T-cell (primary cell): ENCODE data around the gene SLC22A23. TPM values are rescaled to one million over a fixed set of nuclear protein-coding genes. Genes with fewer than 3 reads are reported as not detected.

ENCODE experiments used
- ATAC-seq, 4 experiments: fragments of 200-7000 bp in 3 of 4; fragments of 150-1000 bp in 1 of 4; cut with Tn5 transposase; replicated peaks in 1 of 4; 1 replicate in 3 of 4; 2 replicates in 1 of 4; pipeline ENCODE4 v1.10.0; 2021; ENCODE audit warnings: moderate library complexity in 3 of 4, mild to moderate bottlenecking in 2 of 4, moderate number of reproducible peaks in 1 of 4
- CTCF ChIA-PET, 2 donors: fragments of 300-600 bp; sonication (Branson Sonifier 250); formaldehyde crosslinking; loops; one replicate each; lab custom pipeline; 2022; ENCODE audit warnings: antibody characterized with exemption in 2 of 2; lab: Charles Lee
- POLR2A ChIA-PET, 2 donors: fragments of 300-600 bp; sonication (Branson Sonifier 250); formaldehyde crosslinking; loops; one replicate each; lab custom pipeline; 2022; ENCODE audit warnings: antibody characterized with exemption in 2 of 2; lab: Charles Lee
- DNase-seq, 35 experiments: peaks; one replicate each; pipeline versions ENCODE4 v3.0.0 to v3.0.0-alpha.2; 2013 to 2023
- H3K27ac ChIP-seq: one replicate; pipeline ENCODE4 v1.5.1; 2013; ENCODE audit warnings: low read length
- H3K27me3 ChIP-seq, 2 experiments: replicated peaks in 1 of 2; 1 replicate in 1 of 2; 2 replicates in 1 of 2; pipeline versions ENCODE4 v1.6.1 to v1.7.0; 2013; ENCODE audit warnings: low read length in 1 of 2, mixed read lengths in 1 of 2; ENCODE audit not compliant: control insufficient read depth in 2 of 2, insufficient read depth in 2 of 2; ENCODE audit errors: extremely low read depth in 1 of 2
- H3K36me3 ChIP-seq, 2 donors: 1 replicate in 1 of 2; 2 replicates in 1 of 2; pipeline versions ENCODE4 v1.6.1 to v1.7.0; 2013; ENCODE audit warnings: low read length in 1 of 2; ENCODE audit not compliant: control insufficient read depth in 2 of 2, insufficient read depth in 1 of 2; ENCODE audit errors: extremely low read depth in 1 of 2
- H3K4me1 ChIP-seq, 2 experiments: 1 replicate in 1 of 2; 2 replicates in 1 of 2; pipeline versions ENCODE4 v1.6.1 to v1.7.0; 2013; ENCODE audit warnings: low read length in 2 of 2, mixed read lengths in 1 of 2; ENCODE audit not compliant: insufficient read depth in 2 of 2, control insufficient read depth in 1 of 2; ENCODE audit errors: extremely low read depth in 1 of 2
- H3K4me3 ChIP-seq, 2 donors: 1 replicate in 1 of 2; 2 replicates in 1 of 2; pipeline versions ENCODE4 v1.5.1 to v1.7.0; 2013; ENCODE audit warnings: mild to moderate bottlenecking in 2 of 2, low read length in 1 of 2, moderate library complexity in 1 of 2; ENCODE audit not compliant: control insufficient read depth in 1 of 2; ENCODE audit errors: extremely low read depth in 1 of 2
- H3K9me3 ChIP-seq: 2 replicates; pipeline ENCODE4 v1.7.0; 2013
- H3K27ac Mint-ChIP-seq, 2 donors: one replicate each; pipeline ENCODE4 v1.8.0; 2020 to 2021; ENCODE audit warnings: mild to moderate bottlenecking in 2 of 2, mixed read lengths in 2 of 2
- H3K27me3 Mint-ChIP-seq, 2 donors: one replicate each; pipeline ENCODE4 v1.8.0; 2021 to 2022; ENCODE audit warnings: mixed read lengths in 2 of 2
- H3K36me3 Mint-ChIP-seq: one replicate; pipeline ENCODE4 v1.8.0; 2021; ENCODE audit warnings: mixed read lengths
- H3K4me1 Mint-ChIP-seq, 3 donors: one replicate each; pipeline ENCODE4 v1.8.0; 2020 to 2022; ENCODE audit warnings: mixed read lengths in 3 of 3, mild to moderate bottlenecking in 1 of 3
- H3K4me3 Mint-ChIP-seq, 3 donors: one replicate each; pipeline ENCODE4 v1.8.0; 2020 to 2022; ENCODE audit warnings: mild to moderate bottlenecking in 3 of 3, mixed read lengths in 3 of 3, moderate library complexity in 3 of 3
- H3K9me3 Mint-ChIP-seq, 3 donors: one replicate each; pipeline ENCODE4 v1.8.0; 2020 to 2022; ENCODE audit warnings: mixed read lengths in 3 of 3
- WGBS: methylation state at CpG from one replicate; pipeline ENCODE4 v1.1.5; 2013; ENCODE audit warnings: missing lambda C conversion rate; ENCODE audit not compliant: insufficient coverage; 5-methylcytosine and 5-hydroxymethylcytosine counted together
- total RNA-seq, 35 experiments: library from RNA in 6 of 35; stranded (reverse) in 6 of 35; fragments of 120-200 nt in 1 of 35; gene quantifications; one replicate each; pipeline versions ENCODE4 v1.2.1 to v1.2.4 and lab custom pipeline; 2013 to 2026

Gene SLC22A23
- total RNA-seq, 5 donors from 2014 or later (not counting 1 experiment from before 2014, with no cell fraction given), result 6.2 to 14.8 (median 12.1) TPM

DNA sequence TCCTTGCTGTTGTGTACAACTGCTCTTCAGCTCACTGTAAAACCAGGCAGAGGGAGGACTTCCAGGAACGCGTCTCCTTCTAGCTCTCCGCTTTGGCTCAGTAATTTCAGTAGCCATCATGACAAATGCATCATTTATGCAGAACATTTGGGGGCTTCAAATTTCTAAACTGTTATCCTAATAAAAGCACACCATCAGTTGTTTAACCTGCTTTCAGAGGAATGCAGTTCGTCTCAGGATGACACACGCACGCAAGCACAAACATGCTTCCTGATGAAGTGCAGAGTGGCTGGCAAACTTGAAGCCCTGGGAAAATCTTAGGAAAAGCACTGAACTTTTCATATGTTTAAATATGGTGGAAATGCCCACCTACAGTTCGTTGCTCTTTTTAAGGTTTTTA lies 24.4 kb downstream of the SLC22A23 start:
- no peaks in the 10 kb centered on the region for H3K27me3 Mint-ChIP-seq
- WGBS, result 100% methylated on average over 5 of the region's 7 CpGs
- H3K27ac Mint-ChIP-seq, result no peak overlapping the region
- CTCF ChIA-PET, result no interaction called here
- no peak for DNase-seq
- Histone ChIP-seq H3K27ac (no peak overlapping the region), H3K27me3 (peaks cover 0 to 13% of the 10 kb centered on the region in 2 experiments), H3K36me3 (no peaks in the 10 kb centered on the region), H3K4me1 (no peaks in the 10 kb centered on the region), H3K4me3 (no peak overlapping the region), H3K9me3 (no peaks in the 10 kb centered on the region)
- ATAC-seq, result no peak
- no peaks in the 10 kb centered on the region for H3K9me3 Mint-ChIP-seq
- H3K36me3 Mint-ChIP-seq, result no peaks in the 10 kb centered on the region
- H3K4me3 Mint-ChIP-seq, result no peak overlapping the region
- POLR2A ChIA-PET, result no interaction called here
- peaks cover 0 to 5% (median 0%) of the 10 kb centered on the region in 3 donors for H3K4me1 Mint-ChIP-seq

DNA sequence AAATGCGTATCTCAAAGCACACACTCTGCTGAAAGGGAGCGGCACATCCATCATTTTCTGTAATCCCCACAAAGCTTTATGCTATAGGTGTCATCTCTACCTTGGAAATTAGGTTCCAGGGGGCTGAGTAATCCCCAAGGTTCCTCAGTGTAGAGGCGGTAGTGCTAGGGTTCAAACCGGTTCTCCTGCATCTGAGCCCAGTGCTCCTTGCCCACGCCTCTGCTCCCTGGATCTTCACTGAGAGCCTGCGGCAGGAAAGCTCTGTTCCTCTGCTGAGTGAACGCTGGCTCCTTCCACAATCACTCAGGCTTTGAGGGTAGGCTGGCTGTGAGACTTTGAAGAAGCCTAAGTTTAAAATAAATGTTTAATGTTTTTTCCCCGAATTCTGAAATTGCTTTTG lies 24.9 kb downstream of the SLC22A23 start:
- WGBS, result 100% methylated on average over 2 of the region's 8 CpGs
- no peak for ATAC-seq

DNA sequence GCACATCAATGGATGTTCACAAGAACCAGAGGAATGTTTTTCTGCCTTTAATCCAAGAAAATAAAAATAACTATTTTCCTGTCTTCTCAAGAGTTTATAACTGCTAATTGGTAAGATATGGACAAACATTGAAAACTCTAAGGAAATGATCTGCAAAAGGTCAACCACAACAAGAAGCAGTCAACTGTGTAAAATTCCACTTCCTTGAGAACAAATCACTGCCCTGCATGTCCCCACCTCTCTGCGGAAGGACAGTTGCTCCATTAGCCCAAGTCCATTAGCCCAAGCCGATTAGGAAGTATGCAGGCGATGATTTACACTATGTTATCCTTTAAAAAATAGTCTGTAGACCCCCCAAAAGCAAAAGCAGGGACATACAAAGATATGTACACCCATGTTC lies 27.6 kb downstream of the SLC22A23 start:
- Mint-ChIP-seq H3K4me1 (peaks cover 0 to 6% (median 0%) of the 10 kb centered on the region in 3 donors), H3K27ac (no peak overlapping the region), H3K4me3 (no peak overlapping the region), H3K36me3 (no peaks in the 10 kb centered on the region), H3K9me3 (no peaks in the 10 kb centered on the region), H3K27me3 (no peaks in the 10 kb centered on the region)
- H3K27me3 ChIP-seq, result peaks cover 0 to 10% of the 10 kb centered on the region in 2 experiments
- WGBS, result 91% methylated on average over 3 of the region's 3 CpGs
- DNase-seq (no peak), ATAC-seq (no peak)
- H3K36me3 ChIP-seq, result no peaks in the 10 kb centered on the region
- no peak overlapping the region for H3K27ac ChIP-seq
- H3K9me3 ChIP-seq, result no peaks in the 10 kb centered on the region
- ChIA-PET POLR2A (no interaction called here), CTCF (no interaction called here)
- H3K4me1 ChIP-seq, result no peaks in the 10 kb centered on the region
- no peak overlapping the region for H3K4me3 ChIP-seq

More for the DNA sequence above, 24.9 kb downstream of the SLC22A23 start:
- Histone ChIP-seq H3K27ac (no peak overlapping the region), H3K9me3 (no peaks in the 10 kb centered on the region), H3K36me3 (no peaks in the 10 kb centered on the region), H3K4me3 (no peak overlapping the region), H3K4me1 (no peaks in the 10 kb centered on the region), H3K27me3 (peaks cover 0 to 14% of the 10 kb centered on the region in 2 experiments)
- no peak for DNase-seq
- no peak overlapping the region for H3K4me3 Mint-ChIP-seq
- CTCF ChIA-PET, result interaction anchor here in 1 of 2 donors (0.5 kb wide), 1 partner anchor 26 kb away, joined by 5 read pairs; no protein-coding TSS in a partner anchor
- no peaks in the 10 kb centered on the region for H3K9me3 Mint-ChIP-seq
- H3K36me3 Mint-ChIP-seq, result no peaks in the 10 kb centered on the region
- POLR2A ChIA-PET, result no interaction called here
- no peak overlapping the region for H3K27ac Mint-ChIP-seq
- peaks cover 0 to 5% (median 0%) of the 10 kb centered on the region in 3 donors for H3K4me1 Mint-ChIP-seq
- no peaks in the 10 kb centered on the region for H3K27me3 Mint-ChIP-seq

DNA sequence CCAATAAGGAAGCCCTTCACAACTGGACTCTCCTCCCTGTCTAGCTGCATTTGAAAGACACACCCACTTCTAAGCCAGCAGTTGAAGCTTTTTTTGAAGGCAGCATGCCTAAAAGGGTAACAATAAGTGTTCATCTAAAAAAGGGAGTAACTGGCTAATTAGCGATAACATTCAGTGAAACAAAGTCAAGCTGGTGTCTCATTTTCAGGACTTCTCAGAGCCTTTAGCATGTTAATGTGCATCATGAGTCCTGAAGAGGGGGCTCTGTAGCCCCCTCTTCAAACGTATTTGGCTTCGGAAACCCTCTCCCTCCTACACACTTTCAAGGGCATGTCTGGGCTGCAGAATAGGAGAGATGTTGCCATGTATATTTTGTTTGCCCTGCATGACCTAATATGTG lies 28.1 kb downstream of the SLC22A23 start:
- no peak overlapping the region for H3K4me3 ChIP-seq
- H3K36me3 ChIP-seq, result no peaks in the 10 kb centered on the region
- DNase-seq (no peak), ATAC-seq (no peak)
- H3K9me3 Mint-ChIP-seq, result no peaks in the 10 kb centered on the region
- H3K4me3 Mint-ChIP-seq, result no peak overlapping the region
- no peaks in the 10 kb centered on the region for H3K27me3 Mint-ChIP-seq
- H3K27me3 ChIP-seq, result peaks cover 0 to 10% of the 10 kb centered on the region in 2 experiments
- H3K4me1 ChIP-seq, result no peaks in the 10 kb centered on the region
- no peaks in the 10 kb centered on the region for H3K36me3 Mint-ChIP-seq
- no peaks in the 10 kb centered on the region for H3K9me3 ChIP-seq
- H3K4me1 Mint-ChIP-seq, result peaks cover 0 to 9% (median 0%) of the 10 kb centered on the region in 3 donors
- no peak overlapping the region for H3K27ac Mint-ChIP-seq
- 100% methylated on average over 1 of the region's 3 CpGs for WGBS
- no peak overlapping the region for H3K27ac ChIP-seq
- CTCF ChIA-PET, result no interaction called here
- POLR2A ChIA-PET, result interaction anchor here in 1 of 2 donors (0.5 kb wide), 1 partner anchor 14 kb away, joined by 4 read pairs; no protein-coding TSS in a partner anchor

DNA sequence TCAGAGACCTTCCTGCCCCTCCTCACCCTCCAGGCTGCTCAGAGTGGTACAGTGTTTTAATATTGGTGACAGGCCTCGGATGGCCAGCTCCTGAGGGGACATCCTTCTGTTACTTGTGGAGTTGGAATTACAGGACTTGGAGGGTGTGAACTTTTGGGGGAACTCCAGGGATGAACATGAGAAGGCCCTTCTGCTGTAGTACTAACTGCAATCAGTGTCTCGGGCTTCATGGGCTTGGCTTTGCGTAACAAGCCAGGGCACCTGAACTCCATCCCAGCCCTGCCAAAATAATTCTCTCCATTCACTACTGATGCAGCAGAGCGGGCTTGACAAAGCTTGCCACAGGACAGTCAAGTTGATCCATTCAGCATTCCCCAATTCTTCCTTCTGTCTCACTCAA lies 28.6 kb downstream of the SLC22A23 start:
- ATAC-seq (no peak), DNase-seq (no peak)
- peaks cover 0 to 4% (median 0%) of the 10 kb centered on the region in 3 donors for H3K4me1 Mint-ChIP-seq
- H3K36me3 Mint-ChIP-seq, result no peaks in the 10 kb centered on the region
- POLR2A ChIA-PET, result interaction anchor here in 1 of 2 donors (0.5 kb wide), 1 partner anchor 14 kb away, joined by 4 read pairs; no protein-coding TSS in a partner anchor
- peaks cover 0 to 10% of the 10 kb centered on the region in 2 experiments for H3K27me3 ChIP-seq
- peaks cover 0 to under 1% of the 10 kb centered on the region in 2 donors for H3K27me3 Mint-ChIP-seq
- WGBS, result 100% methylated on average over 4 of the region's 4 CpGs
- H3K4me3 Mint-ChIP-seq, result no peak overlapping the region
- no peak overlapping the region for H3K27ac ChIP-seq
- no peak overlapping the region for H3K27ac Mint-ChIP-seq
- H3K36me3 ChIP-seq, result no peaks in the 10 kb centered on the region
- H3K4me3 ChIP-seq, result no peak overlapping the region
- H3K9me3 Mint-ChIP-seq, result no peaks in the 10 kb centered on the region
- no peaks in the 10 kb centered on the region for H3K4me1 ChIP-seq
- CTCF ChIA-PET, result interaction anchor here in 1 of 2 donors (0.9 kb wide), 1 partner anchor 25 kb away, joined by 3 read pairs; no protein-coding TSS in a partner anchor
- no peaks in the 10 kb centered on the region for H3K9me3 ChIP-seq

DNA sequence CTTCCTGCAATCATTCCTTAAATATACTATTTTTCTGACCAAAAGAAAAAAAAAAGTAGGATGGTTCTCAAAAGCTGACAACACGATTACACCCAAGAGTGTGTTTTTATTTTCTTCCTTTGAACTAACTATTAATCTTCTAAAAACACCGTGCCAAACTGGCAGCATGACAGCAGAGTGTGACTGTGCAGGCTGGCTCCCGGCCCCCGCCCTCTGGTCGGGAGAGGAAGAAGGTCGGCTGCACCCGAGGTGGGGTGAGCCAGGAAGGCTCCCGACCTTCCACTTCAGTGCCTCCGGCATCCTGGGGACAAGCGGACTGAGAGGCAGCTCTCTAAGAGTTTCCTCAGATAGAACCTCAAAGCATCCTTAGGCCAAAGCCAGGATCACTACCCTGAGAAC lies 29.2 kb downstream of the SLC22A23 start:
- H3K27ac Mint-ChIP-seq, result no peak overlapping the region

More for the DNA sequence above, 29.2 kb downstream of the SLC22A23 start:
- H3K4me1 Mint-ChIP-seq, result peaks cover 0 to 4% (median 0%) of the 10 kb centered on the region in 3 donors
- no peak for ATAC-seq
- 41% methylated on average over 6 of the region's 10 CpGs for WGBS
- Histone ChIP-seq H3K36me3 (no peaks in the 10 kb centered on the region), H3K27ac (no peak overlapping the region), H3K4me3 (no peak overlapping the region), H3K27me3 (peaks cover 0 to 10% of the 10 kb centered on the region in 2 experiments), H3K4me1 (no peaks in the 10 kb centered on the region), H3K9me3 (no peaks in the 10 kb centered on the region)
- H3K4me3 Mint-ChIP-seq, result no peak overlapping the region
- ChIA-PET POLR2A (no interaction called here), CTCF (interaction anchor here in 1 of 2 donors (0.9 kb wide), 1 partner anchor 24 kb away, joined by 3 read pairs; no protein-coding TSS in a partner anchor)
- peaks cover 0 to 4% of the 10 kb centered on the region in 2 donors for H3K27me3 Mint-ChIP-seq
- no peaks in the 10 kb centered on the region for H3K9me3 Mint-ChIP-seq
- DNase-seq, result no peak
- no peaks in the 10 kb centered on the region for H3K36me3 Mint-ChIP-seq
